Mononuclear cell (primary cell): ENCODE measurements around the gene TXK. TPM values are rescaled to one million over a fixed set of nuclear protein-coding genes. Genes with fewer than 3 reads are reported as not detected.

Experiments
- H3K27me3 ChIP-seq: 2 replicates; pipeline ENCODE4 v1.6.0; 2011; ENCODE audit warnings: low read length, control low read depth; ENCODE audit not compliant: insufficient read depth
- H3K4me1 ChIP-seq: 2 replicates; pipeline ENCODE4 v1.5.1; 2011; ENCODE audit warnings: mild to moderate bottlenecking, low read length, control low read depth; ENCODE audit not compliant: insufficient read depth
- H3K4me3 ChIP-seq: 2 replicates; pipeline ENCODE4 v1.5.1; 2011; ENCODE audit warnings: mild to moderate bottlenecking, low read length, moderate library complexity
- H3K9me3 ChIP-seq: 2 replicates; pipeline ENCODE4 v1.5.1; 2011; ENCODE audit warnings: low read depth, mild to moderate bottlenecking, control low read depth, low read length
- total RNA-seq: library from RNA; depleted of rRNA; stranded (reverse); fragments of >200 nt; gene quantifications from one replicate; pipeline ENCODE4 v1.2.3, GENCODE V29; 2012

TXK gene
- total RNA-seq, 1 donor = 74.9 TPM

GRCh38 chr4:48124870-48125269 lies 9.2 kb downstream of the TXK start:
- H3K4me3 ChIP-seq = no peak overlapping the region
- no peaks in the 10 kb centered on the region for H3K9me3 ChIP-seq
- H3K27me3 ChIP-seq = no peaks in the 10 kb centered on the region
- H3K4me1 ChIP-seq = peaks cover 58% of the 10 kb centered on the region

- Histone ChIP-seq H3K4me1 (peaks cover 41% of the 10 kb centered on the region), H3K4me3 (no peak overlapping the region)
Measured at GRCh38 chr4:48122756-48123155, 11.3 kb downstream of the TXK start.

GRCh38 chr4:48121180-48121579 lies 12.9 kb downstream of the TXK start:
- H3K9me3 ChIP-seq = no peaks in the 10 kb centered on the region
- H3K4me1 ChIP-seq = peaks cover 35% of the 10 kb centered on the region
- H3K4me3 ChIP-seq = no peak overlapping the region
- no peaks in the 10 kb centered on the region for H3K27me3 ChIP-seq

More at GRCh38 chr4:48122756-48123155, 11.3 kb downstream of the TXK start:
- Histone ChIP-seq H3K9me3 (no peaks in the 10 kb centered on the region), H3K27me3 (no peaks in the 10 kb centered on the region)

GRCh38 chr4:48120132-48120531 lies 13.9 kb downstream of the TXK start:
- Histone ChIP-seq H3K27me3 (no peaks in the 10 kb centered on the region), H3K9me3 (no peaks in the 10 kb centered on the region), H3K4me1 (peaks cover 31% of the 10 kb centered on the region), H3K4me3 (no peak overlapping the region)

GRCh38 chr4:48119646-48120045 lies 14.4 kb downstream of the TXK start:
- Histone ChIP-seq H3K4me1 (peaks cover 31% of the 10 kb centered on the region), H3K4me3 (no peak overlapping the region), H3K9me3 (no peaks in the 10 kb centered on the region), H3K27me3 (no peaks in the 10 kb centered on the region)

GRCh38 chr4:48118081-48118480 lies 16.0 kb downstream of the TXK start:
- no peaks in the 10 kb centered on the region for H3K27me3 ChIP-seq
- no peaks in the 10 kb centered on the region for H3K9me3 ChIP-seq
- no peak overlapping the region for H3K4me3 ChIP-seq
- H3K4me1 ChIP-seq = peaks cover 15% of the 10 kb centered on the region

GRCh38 chr4:48116582-48116981 lies 17.5 kb downstream of the TXK start:
- Histone ChIP-seq H3K4me1 (peaks cover 11% of the 10 kb centered on the region), H3K9me3 (no peaks in the 10 kb centered on the region), H3K4me3 (no peak overlapping the region), H3K27me3 (no peaks in the 10 kb centered on the region)

GRCh38 chr4:48114412-48114811 lies 19.6 kb downstream of the TXK start:
- Histone ChIP-seq H3K27me3 (no peaks in the 10 kb centered on the region), H3K4me3 (peak overlapping the region; percentile 28), H3K4me1 (peaks cover 9% of the 10 kb centered on the region), H3K9me3 (no peaks in the 10 kb centered on the region)

- Histone ChIP-seq H3K9me3 (no peaks in the 10 kb centered on the region), H3K4me3 (peak overlapping the region; percentile 27), H3K4me1 (peaks cover 7% of the 10 kb centered on the region), H3K27me3 (no peaks in the 10 kb centered on the region)
Measured at GRCh38 chr4:48112017-48112667, 21.9 kb downstream of the TXK start.

- no peak overlapping the region for H3K4me3 ChIP-seq
- H3K9me3 ChIP-seq = no peaks in the 10 kb centered on the region
- no peaks in the 10 kb centered on the region for H3K4me1 ChIP-seq
- no peaks in the 10 kb centered on the region for H3K27me3 ChIP-seq
Measured at GRCh38 chr4:48110452-48110978, 23.5 kb downstream of the TXK start.

GRCh38 chr4:48109413-48110263 lies 24.4 kb downstream of the TXK start:
- Histone ChIP-seq H3K27me3 (no peaks in the 10 kb centered on the region), H3K9me3 (no peaks in the 10 kb centered on the region), H3K4me3 (no peak overlapping the region), H3K4me1 (no peaks in the 10 kb centered on the region)

GRCh38 chr4:48108309-48109073 lies 25.6 kb downstream of the TXK start:
- Histone ChIP-seq H3K27me3 (no peaks in the 10 kb centered on the region), H3K4me1 (no peaks in the 10 kb centered on the region), H3K9me3 (no peaks in the 10 kb centered on the region), H3K4me3 (no peak overlapping the region)

- Histone ChIP-seq H3K4me3 (no peak overlapping the region), H3K27me3 (no peaks in the 10 kb centered on the region), H3K4me1 (peaks cover 3% of the 10 kb centered on the region), H3K9me3 (no peaks in the 10 kb centered on the region)
Measured at GRCh38 chr4:48105230-48105629, 28.8 kb downstream of the TXK start.

GRCh38 chr4:48103483-48104139 lies 30.4 kb downstream of the TXK start:
- Histone ChIP-seq H3K27me3 (no peaks in the 10 kb centered on the region), H3K4me3 (no peak overlapping the region), H3K4me1 (peaks cover 3% of the 10 kb centered on the region), H3K9me3 (no peaks in the 10 kb centered on the region)
